ENCODE measurements around the gene ARF5. TPM values are rescaled to one million over a fixed set of nuclear protein-coding genes. Genes with fewer than 3 reads are reported as not detected.
A peak's percentile ranks its signal among the peaks of the same experiment; 100 is the strongest.

Gene ARF5
- total and polyA plus RNA-seq, 7 experiments from 2014 or later = 74.6 to 158 (median 107) TPM

DNA sequence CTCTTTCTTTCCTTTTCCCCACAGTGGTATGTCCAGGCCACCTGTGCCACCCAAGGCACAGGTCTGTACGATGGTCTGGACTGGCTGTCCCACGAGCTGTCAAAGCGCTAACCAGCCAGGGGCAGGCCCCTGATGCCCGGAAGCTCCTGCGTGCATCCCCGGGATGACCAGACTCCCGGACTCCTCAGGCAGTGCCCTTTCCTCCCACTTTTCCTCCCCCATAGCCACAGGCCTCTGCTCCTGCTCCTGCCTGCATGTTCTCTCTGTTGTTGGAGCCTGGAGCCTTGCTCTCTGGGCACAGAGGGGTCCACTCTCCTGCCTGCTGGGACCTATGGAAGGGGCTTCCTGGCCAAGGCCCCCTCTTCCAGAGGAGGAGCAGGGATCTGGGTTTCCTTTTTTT, 3.0 kb downstream of the ARF5 start:
- no peak for ATAC-seq
- intact Hi-C loops (cut with micrococcal nuclease) = no loop called here
- CTCF ChIA-PET = no interaction called here

DNA sequence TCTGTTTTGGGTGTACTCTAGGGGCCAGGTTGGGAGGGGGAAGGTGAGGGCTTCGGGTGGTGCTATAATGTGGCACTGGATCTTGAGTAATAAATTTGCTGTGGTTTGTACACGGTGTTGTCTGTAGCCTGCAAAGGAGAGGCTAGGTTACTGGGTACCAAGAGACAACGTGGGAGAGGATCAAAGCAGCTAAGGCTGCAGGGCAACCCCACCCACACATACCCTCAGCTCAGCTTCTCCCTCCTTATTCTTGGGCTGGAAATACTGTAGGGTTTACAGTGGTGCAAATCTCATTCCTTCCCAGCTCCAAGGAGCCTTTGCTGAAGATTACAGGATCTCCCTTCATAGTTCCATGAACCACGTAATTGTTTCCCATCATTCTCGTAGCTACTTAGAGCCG, 3.4 kb downstream of the ARF5 start:
- ChIA-PET POLR2A (no interaction called here), CTCF (interaction anchor here (0.6 kb wide), 1 partner anchor 826 kb away, joined by 4 read pairs; no protein-coding TSS in a partner anchor)
- H3K4me3 Mint-ChIP-seq = peak overlapping the region in 2 of 10 donors; percentile 21 to 32
- Histone ChIP-seq H3K4me3 (ENCODE audit: low read length) (no peak overlapping the region), H3K27me3 (ENCODE audit: control insufficient read depth in 2 of 2, insufficient read depth in 2 of 2, low read length in 2 of 2) (no peaks in the 10 kb centered on the region), H3K36me3 (ENCODE audit: control insufficient read depth in 2 of 3, insufficient read depth in 3 of 3, low read length in 3 of 3) (peaks cover 0 to 20% (median 7%) of the 10 kb centered on the region in 3 experiments), H3K4me1 (ENCODE audit: control insufficient read depth in 2 of 2, insufficient read depth in 2 of 2, low read length in 2 of 2) (peaks cover 10 to 12% of the 10 kb centered on the region in 2 donors), H3K27ac (ENCODE audit: low read depth, low read length) (no peak overlapping the region), H3K9me3 (ENCODE audit: control insufficient read depth in 2 of 3, low read length in 3 of 3) (no peaks in the 10 kb centered on the region)
- H3K27ac Mint-ChIP-seq = peak overlapping the region in 3 of 9 donors; percentile 46 to 80 (median 54)
- H3K27me3 Mint-ChIP-seq = no peaks in the 10 kb centered on the region
- no peak for DNase-seq
- H3K36me3 Mint-ChIP-seq = peaks cover 5 to 14% (median 6%) of the 10 kb centered on the region in 5 donors
- intact Hi-C loops (cut with micrococcal nuclease) = no loop called here
- H3K9me3 Mint-ChIP-seq = no peaks in the 10 kb centered on the region
- ATAC-seq = no peak
- H3K4me1 Mint-ChIP-seq = peaks cover 21 to 33% (median 28%) of the 10 kb centered on the region in 7 donors

More for the DNA sequence above, 3.0 kb downstream of the ARF5 start:
- Histone ChIP-seq H3K27me3 (ENCODE audit: control insufficient read depth in 2 of 2, insufficient read depth in 2 of 2, low read length in 2 of 2) (no peaks in the 10 kb centered on the region), H3K9me3 (ENCODE audit: control insufficient read depth in 2 of 3, low read length in 3 of 3) (no peaks in the 10 kb centered on the region), H3K36me3 (ENCODE audit: control insufficient read depth in 2 of 3, insufficient read depth in 3 of 3, low read length in 3 of 3) (peaks cover 0 to 20% (median 7%) of the 10 kb centered on the region in 3 experiments), H3K27ac (ENCODE audit: low read depth, low read length) (no peak overlapping the region), H3K4me3 (ENCODE audit: low read length) (no peak overlapping the region), H3K4me1 (ENCODE audit: control insufficient read depth in 2 of 2, insufficient read depth in 2 of 2, low read length in 2 of 2) (peaks cover 10 to 13% of the 10 kb centered on the region in 2 donors)
- no peak for DNase-seq
- POLR2A ChIA-PET = no interaction called here
- peaks cover 25 to 37% (median 32%) of the 10 kb centered on the region in 7 donors for H3K4me1 Mint-ChIP-seq
- peak overlapping the region in 5 of 10 donors; percentile 21 to 65 (median 41) for H3K4me3 Mint-ChIP-seq
- peaks cover 5 to 14% (median 6%) of the 10 kb centered on the region in 5 donors for H3K36me3 Mint-ChIP-seq
- no peaks in the 10 kb centered on the region for H3K9me3 Mint-ChIP-seq
- no peaks in the 10 kb centered on the region for H3K27me3 Mint-ChIP-seq
- H3K27ac Mint-ChIP-seq = peak overlapping the region in 3 of 9 donors; percentile 46 to 80 (median 54)

DNA sequence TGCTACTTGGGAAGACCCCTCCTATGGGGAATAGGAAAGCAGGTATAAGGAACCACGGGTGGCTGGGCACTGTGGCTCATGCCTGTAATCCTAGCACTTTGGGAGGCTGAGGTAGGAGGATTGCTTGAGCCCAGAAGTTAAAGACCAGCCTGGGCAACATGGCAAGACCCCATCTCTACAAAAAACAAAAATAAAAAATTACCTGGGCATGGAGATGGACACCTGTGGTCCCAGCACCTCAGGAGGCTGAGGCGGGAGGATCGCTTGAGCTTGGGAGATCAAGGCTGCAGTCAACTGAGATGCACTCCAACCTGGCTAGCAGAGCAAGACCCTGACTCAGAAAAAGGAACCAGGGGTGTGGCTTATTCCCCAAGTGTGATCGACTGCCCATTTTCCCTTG, 4.3 kb downstream of the ARF5 start:
- Histone ChIP-seq H3K4me1 (ENCODE audit: control insufficient read depth in 2 of 2, insufficient read depth in 2 of 2, low read length in 2 of 2) (peaks cover 10 to 12% of the 10 kb centered on the region in 2 donors), H3K36me3 (ENCODE audit: control insufficient read depth in 2 of 3, insufficient read depth in 3 of 3, low read length in 3 of 3) (peaks cover 0 to 20% (median 7%) of the 10 kb centered on the region in 3 experiments), H3K4me3 (ENCODE audit: low read length) (no peak overlapping the region), H3K27me3 (ENCODE audit: control insufficient read depth in 2 of 2, insufficient read depth in 2 of 2, low read length in 2 of 2) (no peaks in the 10 kb centered on the region), H3K27ac (ENCODE audit: low read depth, low read length) (no peak overlapping the region), H3K9me3 (ENCODE audit: control insufficient read depth in 2 of 3, low read length in 3 of 3) (no peaks in the 10 kb centered on the region)
- POLR2A ChIA-PET = no interaction called here
- Mint-ChIP-seq H3K27me3 (no peaks in the 10 kb centered on the region), H3K36me3 (peaks cover 5 to 14% (median 6%) of the 10 kb centered on the region in 5 donors), H3K9me3 (no peaks in the 10 kb centered on the region), H3K4me3 (no peak overlapping the region), H3K4me1 (peaks cover 18 to 23% (median 21%) of the 10 kb centered on the region in 7 donors), H3K27ac (no peak overlapping the region)
- CTCF ChIA-PET = no interaction called here
- intact Hi-C loops (cut with micrococcal nuclease) = no loop called here
- DNase-seq = no peak
- no peak for ATAC-seq

DNA sequence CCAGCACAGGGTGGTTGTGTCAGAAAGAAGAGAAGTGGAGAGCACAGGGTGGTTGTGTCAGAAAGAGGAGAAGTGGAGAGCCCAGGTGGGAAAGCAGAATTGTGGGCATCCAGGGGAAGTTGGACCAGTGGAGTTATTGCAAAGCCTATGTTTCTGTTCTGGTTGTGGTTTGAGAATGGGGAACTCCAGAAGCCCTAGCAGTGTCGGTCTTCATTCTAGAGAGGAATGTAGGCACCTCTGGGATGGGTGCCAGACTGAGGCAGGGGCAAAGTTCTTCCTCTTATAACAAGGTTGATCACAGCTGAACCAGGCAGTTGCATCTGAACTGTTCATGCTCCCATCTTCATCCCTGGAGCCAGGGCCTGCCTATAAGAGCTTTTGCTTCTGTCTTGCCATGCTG, 6.3 kb downstream of the ARF5 start:
- H3K9me3 ChIP-seq (ENCODE audit: control insufficient read depth in 2 of 3, low read length in 3 of 3) = no peaks in the 10 kb centered on the region
- peaks cover 0 to 20% (median 7%) of the 10 kb centered on the region in 3 experiments for H3K36me3 ChIP-seq (ENCODE audit: control insufficient read depth in 2 of 3, insufficient read depth in 3 of 3, low read length in 3 of 3)
- intact Hi-C loops (cut with micrococcal nuclease) = no loop called here
- Mint-ChIP-seq H3K27me3 (no peaks in the 10 kb centered on the region), H3K27ac (no peak overlapping the region), H3K4me1 (peaks cover 11 to 14% (median 13%) of the 10 kb centered on the region in 7 donors), H3K9me3 (no peaks in the 10 kb centered on the region), H3K4me3 (no peak overlapping the region), H3K36me3 (peaks cover 5 to 23% (median 6%) of the 10 kb centered on the region in 5 donors)
- no peaks in the 10 kb centered on the region for H3K27me3 ChIP-seq (ENCODE audit: control insufficient read depth in 2 of 2, insufficient read depth in 2 of 2, low read length in 2 of 2)
- no peak overlapping the region for H3K4me3 ChIP-seq (ENCODE audit: low read length)
- CTCF ChIA-PET = no interaction called here
- DNase-seq = no peak
- ATAC-seq = peak; percentile 78
- H3K4me1 ChIP-seq (ENCODE audit: control insufficient read depth in 2 of 2, insufficient read depth in 2 of 2, low read length in 2 of 2) = peaks cover 1 to 3% of the 10 kb centered on the region in 2 donors
- POLR2A ChIA-PET = interaction anchor here (1.2 kb wide), 1 partner anchor 9 kb away, joined by 6 read pairs; the partner anchor contains the start of gene GCC1
- H3K27ac ChIP-seq (ENCODE audit: low read depth, low read length) = no peak overlapping the region

DNA sequence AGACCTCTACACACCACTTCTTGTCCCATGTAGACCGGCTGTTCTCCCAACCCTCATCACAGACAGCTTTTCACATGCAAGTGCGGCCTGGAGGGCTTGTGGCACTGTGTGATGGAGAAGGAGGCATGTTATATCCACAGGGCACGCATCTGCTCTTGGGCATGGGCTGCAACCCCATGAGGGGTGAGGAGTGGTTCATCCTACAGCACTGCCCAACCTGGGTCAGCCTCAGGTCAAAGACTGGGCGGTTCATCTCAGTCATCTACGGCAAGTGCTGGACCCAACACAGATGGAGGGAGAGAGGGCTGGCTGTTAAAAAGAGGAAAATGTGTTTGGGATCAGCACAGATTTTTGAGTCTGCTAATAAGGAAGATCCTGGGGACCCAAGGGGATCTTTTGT, 7.5 kb downstream of the ARF5 start:
- DNase-seq = no peak
- CTCF ChIA-PET = no interaction called here
- no peak overlapping the region for H3K27ac ChIP-seq (ENCODE audit: low read depth, low read length)
- no peak for ATAC-seq
- H3K4me1 ChIP-seq (ENCODE audit: control insufficient read depth in 2 of 2, insufficient read depth in 2 of 2, low read length in 2 of 2) = no peaks in the 10 kb centered on the region
- H3K27me3 ChIP-seq (ENCODE audit: control insufficient read depth in 2 of 2, insufficient read depth in 2 of 2, low read length in 2 of 2) = no peaks in the 10 kb centered on the region
- H3K4me3 Mint-ChIP-seq = no peak overlapping the region
- peaks cover 6 to 24% (median 7%) of the 10 kb centered on the region in 5 donors for H3K36me3 Mint-ChIP-seq
- intact Hi-C loops (cut with micrococcal nuclease) = no loop called here
- H3K9me3 Mint-ChIP-seq = no peaks in the 10 kb centered on the region
- H3K4me3 ChIP-seq (ENCODE audit: low read length) = no peak overlapping the region
- peaks cover 0 to 12% (median 7%) of the 10 kb centered on the region in 3 experiments for H3K36me3 ChIP-seq (ENCODE audit: control insufficient read depth in 2 of 3, insufficient read depth in 3 of 3, low read length in 3 of 3)
- peaks cover under 1 to 8% (median 5%) of the 10 kb centered on the region in 7 donors for H3K4me1 Mint-ChIP-seq
- no peaks in the 10 kb centered on the region for H3K27me3 Mint-ChIP-seq
- no peaks in the 10 kb centered on the region for H3K9me3 ChIP-seq (ENCODE audit: control insufficient read depth in 2 of 3, low read length in 3 of 3)
- no peak overlapping the region for H3K27ac Mint-ChIP-seq
- POLR2A ChIA-PET = no interaction called here

DNA sequence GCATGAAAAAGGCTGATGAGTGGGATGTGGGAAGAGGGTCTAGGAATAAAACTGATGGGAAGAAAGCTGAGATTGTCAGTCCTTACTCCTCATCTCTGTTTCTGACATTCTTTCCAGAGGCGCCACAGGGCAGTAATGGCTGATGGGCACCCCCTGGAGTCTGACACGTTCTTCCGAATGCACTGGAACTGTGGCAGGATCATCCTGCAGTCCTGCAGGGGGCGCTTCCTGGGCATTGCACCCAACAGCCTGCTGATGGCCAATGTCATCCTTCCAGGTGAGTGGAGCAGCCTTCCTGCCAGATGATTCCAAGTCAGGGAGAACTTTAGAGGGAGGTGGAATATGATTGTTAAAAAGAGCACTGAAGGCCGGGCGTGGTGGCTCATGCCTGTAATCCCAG, 10.1 kb downstream of the ARF5 start:
- peaks cover 0 to 3% (median 0%) of the 10 kb centered on the region in 7 donors for H3K4me1 Mint-ChIP-seq
- Histone ChIP-seq H3K27me3 (ENCODE audit: control insufficient read depth in 2 of 2, insufficient read depth in 2 of 2, low read length in 2 of 2) (no peaks in the 10 kb centered on the region), H3K27ac (ENCODE audit: low read depth, low read length) (no peak overlapping the region), H3K4me1 (ENCODE audit: control insufficient read depth in 2 of 2, insufficient read depth in 2 of 2, low read length in 2 of 2) (no peaks in the 10 kb centered on the region), H3K4me3 (ENCODE audit: low read length) (no peak overlapping the region), H3K9me3 (ENCODE audit: control insufficient read depth in 2 of 3, low read length in 3 of 3) (no peaks in the 10 kb centered on the region), H3K36me3 (ENCODE audit: control insufficient read depth in 2 of 3, insufficient read depth in 3 of 3, low read length in 3 of 3) (no peaks in the 10 kb centered on the region)
- no peak overlapping the region for H3K27ac Mint-ChIP-seq
- H3K36me3 Mint-ChIP-seq = peaks cover 0 to 21% (median 9%) of the 10 kb centered on the region in 5 donors
- H3K4me3 Mint-ChIP-seq = no peak overlapping the region
- no peak for DNase-seq
- H3K27me3 Mint-ChIP-seq = no peaks in the 10 kb centered on the region
- intact Hi-C loops (cut with micrococcal nuclease) = no loop called here
- ATAC-seq = no peak
- H3K9me3 Mint-ChIP-seq = no peaks in the 10 kb centered on the region
- CTCF ChIA-PET = no interaction called here
- POLR2A ChIA-PET = no interaction called here

DNA sequence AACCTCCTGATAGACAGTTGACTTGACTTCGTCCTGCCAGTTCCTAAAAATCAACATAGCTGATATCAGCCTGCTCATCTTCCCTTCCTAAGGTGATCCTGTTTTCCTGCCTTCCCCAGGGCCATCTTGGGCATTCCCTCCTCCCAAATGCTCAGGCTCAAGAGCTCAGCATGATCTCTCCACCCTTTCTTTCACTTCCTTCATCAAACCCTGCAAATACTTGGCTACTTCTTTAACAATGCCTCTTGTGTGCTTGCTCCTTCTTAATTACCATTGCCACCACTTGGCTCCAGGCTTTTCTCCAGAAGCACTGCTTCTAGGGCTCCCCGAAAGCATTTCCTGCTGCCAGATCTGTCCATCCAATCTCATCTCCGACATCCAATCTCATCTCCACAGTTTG, 12.7 kb downstream of the ARF5 start:
- DNase-seq (no peak), ATAC-seq (no peak)
- H3K9me3 Mint-ChIP-seq = no peaks in the 10 kb centered on the region
- peaks cover 0 to 21% (median 9%) of the 10 kb centered on the region in 5 donors for H3K36me3 Mint-ChIP-seq
- H3K4me1 Mint-ChIP-seq = no peaks in the 10 kb centered on the region
- no peak overlapping the region for H3K4me3 Mint-ChIP-seq
- no peaks in the 10 kb centered on the region for H3K27me3 ChIP-seq (ENCODE audit: control insufficient read depth in 2 of 2, insufficient read depth in 2 of 2, low read length in 2 of 2)
- H3K27me3 Mint-ChIP-seq = no peaks in the 10 kb centered on the region
- intact Hi-C loops (cut with micrococcal nuclease) = no loop called here
- CTCF ChIA-PET = no interaction called here
- no peak overlapping the region for H3K4me3 ChIP-seq (ENCODE audit: low read length)
- H3K9me3 ChIP-seq (ENCODE audit: control insufficient read depth in 2 of 3, low read length in 3 of 3) = no peaks in the 10 kb centered on the region
- H3K27ac Mint-ChIP-seq = no peak overlapping the region
- H3K36me3 ChIP-seq (ENCODE audit: control insufficient read depth in 2 of 3, insufficient read depth in 3 of 3, low read length in 3 of 3) = no peaks in the 10 kb centered on the region
- H3K4me1 ChIP-seq (ENCODE audit: control insufficient read depth in 2 of 2, insufficient read depth in 2 of 2, low read length in 2 of 2) = no peaks in the 10 kb centered on the region
- POLR2A ChIA-PET = interaction anchor here (0.5 kb wide), 1 partner anchor 23 kb away, joined by 3 read pairs; no protein-coding TSS in a partner anchor
- no peak overlapping the region for H3K27ac ChIP-seq (ENCODE audit: low read depth, low read length)

Data from naive thymus-derived CD4-positive, alpha-beta T cell (primary cell).